GM21529 (cell line): ENCODE data around the gene ATG4D.
"Not testable (repeated sequence)": the region's sequence is repeated elsewhere in the genome, so short reads cannot be mapped to it uniquely, and the experiment has no call there.

ENCODE experiments used
- ATAC-seq: cut with Tn5 transposase; IDR thresholded peaks from one replicate; pipeline ENCODE4 v1.9.1; 2021; ENCODE audit not compliant: unreplicated experiment

The ATG4D gene

DNA sequence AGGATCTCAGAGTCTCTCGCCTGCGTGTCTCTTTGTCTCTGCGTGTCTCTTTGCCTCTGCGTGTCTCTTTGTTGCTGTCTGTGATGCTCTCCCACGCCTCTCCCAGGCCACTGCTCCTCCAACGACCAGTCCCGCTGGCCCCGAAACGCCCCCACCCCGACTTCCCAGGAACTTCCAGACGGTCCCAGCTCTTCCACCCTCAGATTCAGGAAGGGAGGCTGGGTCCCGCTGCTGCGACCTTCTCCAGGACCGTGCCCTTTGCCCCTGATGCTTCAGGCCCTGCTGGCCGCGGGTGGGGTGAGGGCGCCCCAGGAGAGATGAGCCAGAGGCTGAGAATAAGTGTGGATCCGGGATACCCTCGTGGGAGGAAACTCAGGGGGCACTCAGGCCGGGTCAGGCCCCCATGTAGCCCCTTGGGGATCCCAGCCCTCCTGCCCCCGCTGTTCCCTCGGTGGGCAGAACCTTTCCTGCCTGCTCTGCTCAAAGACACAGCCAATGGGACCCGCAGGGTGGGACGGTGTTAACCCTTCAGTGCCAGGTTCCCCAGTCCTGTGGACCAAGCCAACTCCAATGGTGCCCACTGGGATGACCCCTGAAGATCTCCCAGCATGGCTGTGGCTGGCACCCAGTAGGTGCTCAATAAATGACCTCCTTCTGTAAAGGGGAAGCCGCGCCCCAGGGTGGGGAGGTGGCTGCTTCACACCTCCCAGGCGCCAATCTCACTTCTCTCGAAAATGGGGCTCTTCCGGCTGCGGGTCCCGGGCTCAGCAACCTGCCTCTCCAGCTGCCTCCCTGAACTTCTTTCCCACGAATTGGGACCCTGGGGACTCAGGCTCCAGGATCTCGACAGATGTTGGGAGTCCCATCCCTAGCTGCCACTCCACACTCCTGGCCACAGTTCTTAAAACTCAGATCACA lies 25.0 kb upstream of the ATG4D start:
- ATAC-seq = no peak

DNA sequence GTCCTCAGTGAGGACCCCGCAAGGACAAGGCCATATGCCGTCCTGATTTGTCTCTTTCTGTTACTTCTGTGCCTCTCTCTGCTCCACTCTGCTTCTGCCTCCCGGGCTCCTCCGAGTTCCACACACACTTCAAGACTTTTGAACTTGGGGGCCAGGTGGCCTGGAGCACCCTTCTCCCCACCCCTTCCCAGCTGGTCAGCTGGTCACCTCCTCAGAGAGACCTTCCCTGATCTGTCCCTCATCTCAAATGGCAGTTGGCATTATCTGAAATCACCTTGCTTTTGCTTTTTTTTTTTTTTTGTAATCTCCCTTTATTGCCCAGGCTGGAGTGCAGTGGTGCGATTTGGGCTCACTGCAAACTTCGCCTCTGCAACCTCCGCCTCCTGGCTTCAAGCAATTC lies 24.3 kb upstream of the ATG4D start:
- ATAC-seq = no peak

DNA sequence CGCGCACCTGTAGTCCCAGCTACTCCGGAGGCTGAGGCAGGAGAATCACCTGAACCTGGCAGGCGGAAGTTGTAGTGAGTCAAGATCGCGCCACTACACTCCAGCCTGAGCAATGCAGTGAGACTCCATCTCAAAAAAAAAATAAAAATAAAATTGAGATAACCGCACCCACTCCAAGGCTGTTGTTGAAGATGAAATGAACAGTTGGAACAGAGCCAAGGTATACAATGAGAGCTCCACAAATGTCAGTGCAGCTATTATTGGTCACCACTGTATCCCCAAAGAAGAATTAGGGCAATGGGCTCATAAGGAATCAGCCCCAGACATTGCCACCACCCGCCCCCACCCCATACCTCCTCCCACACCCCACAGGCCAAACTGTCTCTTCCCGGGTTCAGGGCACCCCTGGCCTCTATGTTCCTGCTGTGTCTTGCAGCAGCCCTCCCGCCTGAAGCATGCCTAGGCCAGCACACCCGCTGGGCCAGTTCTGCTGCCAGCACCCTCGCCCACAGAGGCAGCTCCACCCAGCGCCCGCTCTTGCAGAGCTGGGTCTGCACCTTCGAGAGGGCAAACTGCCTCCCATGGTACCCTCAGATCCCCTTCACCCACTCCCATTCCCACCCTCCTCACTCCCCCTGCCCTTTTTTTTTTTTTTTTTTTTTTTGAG lies 22.9 kb upstream of the ATG4D start:
- ATAC-seq = no peak

DNA sequence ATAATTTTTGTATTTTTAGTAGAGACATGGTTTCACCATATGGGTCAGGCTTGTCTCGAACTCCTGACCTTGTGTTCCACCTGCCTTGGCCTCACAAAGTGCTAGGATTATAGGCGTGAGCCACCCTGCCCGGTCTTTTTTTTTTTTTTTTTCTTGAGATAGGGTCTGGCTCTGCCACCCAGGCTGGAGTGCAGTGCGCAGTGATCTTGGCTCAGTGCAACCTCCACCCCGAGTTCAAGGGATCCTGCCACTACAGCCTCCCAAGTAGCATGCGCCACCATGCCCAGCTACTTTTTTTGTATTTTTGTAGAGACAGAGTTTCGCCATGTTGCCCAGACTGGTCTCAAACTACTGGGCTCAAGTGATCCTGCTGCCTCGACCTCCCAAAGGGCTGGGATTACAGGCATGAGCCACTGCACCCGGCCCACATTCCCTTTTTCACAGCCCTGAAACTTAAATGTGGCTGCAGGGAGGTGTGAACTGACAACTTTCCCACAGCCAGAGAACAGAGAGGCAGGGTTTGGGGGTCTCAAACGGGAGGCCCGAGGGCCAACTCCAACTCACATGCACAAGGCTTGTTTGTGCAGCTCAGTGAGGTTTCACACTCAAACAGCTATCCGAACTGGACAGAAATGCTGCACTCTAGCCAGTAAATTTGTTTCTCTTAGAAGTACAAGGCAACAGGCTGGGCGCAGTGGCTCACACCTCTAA lies 22.1 kb upstream of the ATG4D start:
- ATAC-seq = no peak

DNA sequence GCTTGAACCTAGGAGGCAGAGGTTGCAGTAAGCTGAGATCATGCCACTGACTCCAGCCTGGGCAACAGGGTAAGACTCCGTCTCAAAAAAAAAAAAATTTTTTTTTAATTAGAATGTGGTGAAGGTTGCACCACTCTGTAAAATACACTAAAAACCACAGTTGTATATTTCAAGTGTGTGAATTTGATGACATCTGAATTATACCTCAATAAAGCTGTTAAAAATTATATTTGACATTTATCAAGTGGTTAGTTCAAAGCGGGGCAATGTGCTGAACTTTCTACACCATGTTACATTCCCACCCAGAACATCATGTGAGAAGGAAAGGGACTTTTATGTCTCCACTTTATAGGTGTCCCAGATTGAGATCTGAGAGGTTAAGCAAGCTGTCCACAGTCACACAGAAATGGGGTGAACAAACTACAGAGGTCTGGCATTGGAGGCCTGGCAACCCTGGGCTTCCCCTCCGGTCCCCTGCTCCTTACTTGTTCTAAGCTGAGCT lies 20.5 kb upstream of the ATG4D start:
- ATAC-seq = no peak

DNA sequence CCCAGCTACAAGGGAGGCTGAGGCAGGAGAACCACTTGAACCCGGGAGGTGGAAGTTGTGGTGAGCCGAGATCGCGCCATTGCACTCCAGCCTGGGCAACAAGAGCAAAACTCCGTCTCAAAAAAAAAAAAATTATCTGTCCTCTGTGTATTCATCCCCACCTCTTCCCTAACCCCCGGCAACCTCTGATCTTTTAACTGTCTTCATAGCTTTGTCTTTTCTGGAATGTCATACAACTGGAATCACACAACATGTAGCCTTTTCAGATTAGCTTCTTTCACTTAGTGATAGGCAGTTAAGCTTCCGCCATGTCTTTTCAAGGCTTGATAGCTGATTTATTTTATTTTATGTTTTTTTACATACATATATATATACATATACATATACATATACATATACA lies 18.1 kb upstream of the ATG4D start:
- ATAC-seq = no peak

DNA sequence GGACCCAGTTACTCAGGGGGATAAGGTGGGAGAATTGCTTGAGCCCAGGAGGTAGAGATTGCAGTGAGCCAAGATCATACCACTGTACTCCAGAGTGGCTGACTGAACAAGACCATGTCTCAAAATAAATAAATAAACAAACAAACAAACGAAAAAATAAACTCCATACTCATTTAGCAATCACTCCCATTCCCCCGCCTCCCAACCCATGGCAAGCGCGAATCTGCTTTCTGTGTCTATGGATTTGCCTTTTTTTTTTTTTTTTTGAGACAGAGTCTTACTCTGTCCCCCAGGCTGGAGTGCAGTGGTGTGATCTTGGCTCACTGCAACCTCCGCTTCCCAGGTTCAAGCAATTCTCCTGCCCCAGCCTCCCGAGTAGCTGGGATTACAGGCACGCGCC lies 16.8 kb upstream of the ATG4D start:
- not testable (repeated sequence) for ATAC-seq

DNA sequence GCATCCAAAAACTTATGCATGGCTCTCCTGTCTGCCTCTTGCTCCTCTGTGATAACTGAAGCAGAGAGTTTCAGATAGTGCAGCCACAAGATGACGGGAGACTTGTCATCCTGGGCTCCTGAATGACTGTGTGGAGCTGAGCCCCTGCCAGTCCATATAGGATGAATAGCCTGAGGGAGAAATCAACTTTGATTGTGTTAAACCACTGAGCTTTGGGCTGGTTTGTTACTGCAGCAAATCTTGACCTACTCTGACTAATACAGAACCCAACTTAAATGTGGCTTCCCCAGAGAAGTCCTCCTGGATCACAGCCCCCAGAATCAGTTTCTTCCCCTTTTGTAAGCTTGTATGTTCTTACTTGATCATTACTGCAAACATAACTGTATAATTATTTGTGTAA lies 11.2 kb upstream of the ATG4D start:
- ATAC-seq = no peak

DNA sequence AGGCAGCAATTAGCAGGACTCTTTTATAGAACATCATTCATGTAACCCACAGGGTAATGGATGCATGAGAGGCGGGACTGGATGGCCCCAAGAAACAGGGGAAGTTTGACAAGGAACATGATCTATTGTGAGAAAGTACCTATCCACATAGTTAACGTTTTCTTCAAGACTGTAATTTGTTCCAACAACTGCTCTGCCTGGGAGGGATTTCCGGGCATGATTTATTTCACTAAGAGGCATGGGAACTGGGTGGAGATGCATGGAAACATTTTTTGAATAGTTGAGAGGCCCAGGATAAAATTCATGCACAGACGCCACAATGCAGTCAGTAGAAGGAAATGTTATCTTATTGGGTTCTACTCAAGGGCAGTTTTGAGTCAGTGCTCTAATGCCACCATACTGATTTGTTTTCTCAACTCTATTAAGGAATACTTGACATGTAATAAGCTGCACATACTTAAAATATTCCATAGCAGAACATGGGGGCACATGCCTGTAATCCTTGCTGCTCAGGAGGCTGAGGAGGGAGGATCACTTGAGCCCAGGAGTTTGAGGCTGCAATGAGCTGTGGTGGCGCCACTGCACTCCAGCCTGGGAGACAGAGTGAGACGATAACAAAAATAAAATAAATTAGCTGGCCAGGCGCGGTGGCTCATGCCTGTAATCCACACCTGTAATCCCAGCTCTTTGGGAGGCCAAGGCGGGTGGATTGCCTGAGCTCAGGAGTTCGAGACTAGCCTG lies 9.9 kb upstream of the ATG4D start:
- no peak for ATAC-seq

DNA sequence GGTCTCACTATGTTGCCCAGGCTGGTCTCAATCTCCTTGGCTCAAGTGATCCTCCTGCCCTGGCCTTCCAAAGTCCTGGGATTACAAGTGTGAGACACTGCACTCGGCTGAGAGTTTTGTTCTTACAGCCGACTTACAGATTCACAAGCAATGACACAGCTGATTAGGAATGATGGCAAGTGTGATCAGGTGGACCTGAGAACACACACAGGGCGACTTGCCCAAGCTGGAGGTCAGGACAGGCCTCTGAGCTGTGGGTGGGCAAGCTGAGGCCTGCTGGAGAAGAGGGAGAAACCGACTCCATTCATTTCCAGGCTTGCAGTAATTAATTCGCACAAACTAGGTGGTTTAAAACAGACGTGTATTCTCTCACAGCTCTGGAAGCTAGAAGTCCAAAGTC lies 8.1 kb upstream of the ATG4D start:
- ATAC-seq = no peak

DNA sequence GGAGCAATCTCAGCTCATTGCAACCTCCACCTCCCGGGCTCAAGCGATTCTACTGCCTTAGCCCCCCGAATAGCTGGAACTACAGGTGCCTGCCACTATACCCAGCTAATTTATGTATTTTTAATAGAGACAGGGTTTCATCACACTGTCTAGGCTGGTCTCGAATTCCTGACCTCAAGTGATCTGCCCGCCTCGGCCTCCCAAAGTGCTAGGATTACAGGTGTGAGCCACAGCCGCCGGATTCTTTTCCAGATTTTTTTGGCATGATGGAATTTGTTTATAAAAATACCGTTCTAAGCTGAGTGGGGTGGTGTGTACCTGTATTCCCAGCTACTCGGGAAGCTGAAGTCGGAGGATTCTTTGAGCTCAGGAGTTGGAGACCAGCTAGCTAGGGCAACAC lies 6.0 kb upstream of the ATG4D start:
- no peak for ATAC-seq

DNA sequence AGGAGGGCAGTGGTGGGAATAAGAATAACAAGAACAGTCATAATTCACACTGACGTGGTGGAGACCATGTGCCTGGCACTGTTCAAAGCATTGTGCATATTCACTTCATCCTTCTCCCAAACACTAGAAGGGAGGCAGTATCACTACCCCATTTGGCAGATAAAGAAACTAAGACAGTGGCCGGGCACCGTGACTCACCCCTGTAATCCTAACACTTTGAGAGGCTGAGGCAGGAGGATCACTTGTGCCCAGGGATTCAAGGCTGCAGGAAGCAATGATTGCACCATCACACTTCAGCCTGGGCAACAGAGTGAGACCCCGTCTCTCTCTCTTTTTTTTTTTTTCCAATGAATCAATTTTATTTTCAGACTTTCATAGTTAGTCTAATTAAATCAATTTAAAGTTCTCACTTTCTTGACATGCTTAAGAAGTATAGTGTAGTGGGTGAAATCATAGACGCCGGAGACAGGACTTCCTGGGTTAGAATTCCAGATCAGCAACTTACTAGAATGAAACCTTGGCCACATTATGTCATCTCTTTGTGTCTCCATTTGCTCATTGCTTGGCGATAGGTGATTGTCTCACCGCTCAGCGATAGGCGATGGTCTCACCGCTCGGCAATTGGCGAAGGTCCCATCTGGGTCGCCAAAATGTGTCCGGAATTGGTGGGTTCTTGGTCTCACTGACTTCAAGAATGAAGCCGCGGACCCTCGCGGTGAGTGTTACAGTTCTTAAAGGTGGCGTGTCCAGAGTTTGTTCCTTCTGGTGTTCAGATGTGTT lies 5.3 kb upstream of the ATG4D start:
- ATAC-seq = no peak

DNA sequence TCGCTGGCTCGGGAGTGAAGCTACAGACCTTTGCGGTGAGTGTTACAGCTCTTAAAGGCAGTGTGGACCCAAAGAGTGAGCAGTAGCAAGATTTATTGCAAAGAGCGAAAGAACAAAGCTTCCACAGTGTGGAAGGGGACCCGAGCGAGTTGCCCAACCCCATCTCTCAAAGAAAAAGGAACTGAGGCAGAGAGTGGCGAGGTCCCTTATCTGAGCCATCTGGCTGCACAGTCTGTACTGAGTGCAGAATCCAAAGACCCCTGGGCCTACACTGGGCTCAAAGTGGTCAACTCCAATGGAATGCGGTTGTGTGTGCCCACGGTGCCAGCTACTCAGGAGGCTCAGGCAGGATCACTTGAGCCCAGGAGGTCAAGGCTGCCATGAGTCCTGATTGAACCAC lies 4.7 kb upstream of the ATG4D start:
- not testable (repeated sequence) for ATAC-seq

DNA sequence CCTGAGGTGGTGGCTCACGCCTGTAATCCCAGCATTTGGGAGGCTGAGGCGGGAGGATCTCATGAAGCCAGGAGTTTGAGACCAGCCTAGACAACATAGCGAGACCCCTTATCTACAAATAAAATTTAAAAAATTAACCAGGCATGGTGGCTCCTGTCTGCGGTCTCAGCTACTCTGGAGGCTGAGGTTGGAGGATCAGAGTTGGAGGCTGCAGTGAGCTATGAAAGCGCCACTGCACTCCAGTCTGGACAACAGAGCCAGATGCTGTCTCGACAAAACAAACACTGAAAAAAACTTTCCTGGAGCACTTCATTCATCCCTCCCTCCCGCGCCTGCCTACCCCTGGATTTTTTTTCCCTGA lies 665 bp upstream of the ATG4D start:
- no peak for ATAC-seq

DNA sequence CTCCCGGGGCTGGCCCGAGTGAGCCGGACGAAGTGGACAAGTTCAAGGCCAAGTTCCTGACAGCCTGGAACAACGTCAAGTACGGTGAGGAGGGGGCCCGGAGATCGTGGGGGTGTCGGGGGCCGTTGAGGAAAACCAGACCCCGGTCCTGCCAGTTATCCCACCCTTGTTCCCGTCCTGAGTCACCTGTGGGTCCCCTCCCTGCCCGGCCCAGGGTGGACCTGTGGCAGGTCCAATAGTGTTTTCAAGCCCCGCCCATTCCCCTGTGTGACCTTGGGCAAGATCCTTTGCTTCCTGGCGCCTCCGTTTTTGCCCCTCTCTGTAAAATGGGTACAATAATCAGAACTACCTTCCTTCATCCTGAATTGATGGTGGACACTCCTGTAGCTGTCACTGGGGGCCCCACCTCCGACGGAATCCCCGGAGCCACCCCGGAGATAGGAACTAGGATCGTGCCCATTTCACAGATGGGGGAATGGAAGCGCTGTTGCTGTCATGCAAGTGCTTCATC lies 593 bp downstream of the ATG4D start:
- ATAC-seq = no peak

DNA sequence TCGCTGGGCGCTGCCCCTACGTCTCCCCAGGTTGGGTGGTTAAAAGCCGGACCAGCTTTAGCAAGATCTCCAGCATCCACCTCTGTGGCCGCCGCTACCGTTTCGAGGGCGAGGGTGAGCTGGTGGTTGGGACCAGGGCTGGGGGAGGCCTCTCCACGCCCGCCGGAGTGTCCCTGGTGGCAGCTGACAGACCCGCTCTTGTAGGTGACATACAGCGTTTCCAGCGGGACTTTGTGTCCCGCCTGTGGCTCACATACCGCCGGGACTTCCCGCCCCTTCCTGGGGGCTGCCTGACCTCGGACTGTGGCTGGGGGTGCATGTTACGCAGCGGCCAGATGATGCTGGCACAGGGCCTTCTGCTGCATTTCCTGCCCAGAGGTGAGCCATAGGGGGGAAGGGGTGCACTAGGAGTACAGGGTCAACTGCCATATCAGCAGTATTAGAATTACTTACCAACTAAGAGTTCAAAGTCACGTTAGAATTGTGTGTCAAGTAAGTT lies 1.1 kb downstream of the ATG4D start:
- no peak for ATAC-seq

DNA sequence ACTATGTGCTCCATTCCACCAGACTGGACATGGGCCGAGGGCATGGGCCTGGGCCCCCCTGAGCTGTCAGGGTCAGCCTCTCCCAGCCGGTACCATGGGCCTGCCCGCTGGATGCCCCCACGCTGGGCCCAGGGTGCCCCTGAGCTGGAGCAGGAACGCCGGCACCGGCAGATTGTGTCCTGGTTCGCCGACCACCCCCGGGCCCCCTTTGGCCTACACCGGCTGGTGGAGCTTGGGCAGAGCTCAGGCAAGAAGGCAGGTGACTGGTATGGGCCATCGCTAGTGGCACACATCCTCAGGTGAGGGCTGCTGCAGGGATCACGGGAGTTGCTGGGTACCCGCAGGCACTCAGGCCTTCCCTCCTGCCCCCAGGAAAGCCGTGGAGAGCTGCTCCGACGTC lies 3.1 kb downstream of the ATG4D start:
- ATAC-seq = no peak

DNA sequence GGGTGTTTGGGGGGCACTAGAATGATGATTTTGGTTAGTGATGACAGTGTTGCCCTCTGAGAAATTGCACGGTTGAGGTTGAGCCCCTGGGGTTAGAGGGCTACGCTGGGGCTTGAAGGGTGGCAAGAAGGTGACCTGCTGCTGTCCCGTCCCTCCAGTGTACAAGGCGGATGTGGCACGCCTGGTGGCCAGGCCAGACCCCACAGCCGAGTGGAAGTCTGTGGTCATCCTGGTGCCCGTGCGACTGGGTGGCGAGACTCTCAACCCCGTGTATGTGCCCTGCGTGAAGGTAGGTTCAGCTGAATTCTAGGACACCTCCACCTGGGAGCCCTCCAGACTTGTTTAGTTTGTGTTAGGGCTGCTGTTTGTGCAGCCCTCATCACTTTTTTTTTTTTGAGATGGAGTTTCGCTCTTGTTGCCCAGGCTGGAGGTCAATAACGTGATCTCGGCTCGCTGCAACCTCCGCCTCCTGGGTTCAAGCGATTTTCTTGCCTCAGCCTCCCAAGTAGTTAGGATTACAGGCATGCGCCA lies 5.1 kb downstream of the ATG4D start:
- no peak for ATAC-seq

DNA sequence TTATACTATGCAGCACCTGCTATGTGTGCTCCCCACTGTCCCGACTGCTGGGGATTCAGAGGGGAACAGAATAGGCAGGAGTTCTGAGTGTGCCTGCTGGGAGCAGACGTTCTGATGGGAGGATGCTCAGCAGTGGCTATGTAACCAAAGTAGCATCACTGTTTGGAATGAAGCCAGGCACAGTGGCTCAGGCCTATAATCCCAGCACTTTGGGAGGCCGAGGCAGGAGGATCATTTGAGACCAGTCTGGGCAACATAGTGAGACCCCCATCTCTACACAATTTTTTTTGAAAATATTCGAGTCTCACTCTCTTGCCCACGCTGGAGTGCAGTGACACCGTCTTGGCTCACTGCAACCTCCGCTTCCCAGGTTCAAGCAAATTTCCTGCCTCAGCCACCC lies 6.0 kb downstream of the ATG4D start:
- no peak for ATAC-seq

DNA sequence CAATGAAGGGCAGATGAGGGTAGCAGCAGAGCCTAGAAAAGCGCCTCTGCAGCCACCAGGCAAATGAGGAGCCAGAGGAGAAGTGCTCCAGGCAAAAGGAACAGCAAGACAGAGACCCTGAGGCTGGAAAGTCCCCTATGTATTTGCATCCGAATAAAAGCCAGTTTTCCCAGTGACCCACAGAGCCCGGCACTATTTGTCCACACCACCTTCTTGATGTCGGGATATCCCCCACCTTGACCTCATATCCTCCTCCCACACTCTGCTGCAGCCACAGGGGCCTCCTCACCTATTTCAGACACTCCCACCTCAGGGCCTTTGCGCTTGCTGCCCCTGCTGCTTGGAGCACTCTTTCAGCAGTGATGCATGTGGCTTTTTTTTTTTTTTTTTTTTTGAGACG lies 6.6 kb downstream of the ATG4D start:
- ATAC-seq = no peak
